ENCODE data around the gene CCR9.
A peak's percentile ranks its signal among the peaks of the same experiment; 100 is the strongest.
"Not testable (repeated sequence)": the region's sequence is repeated elsewhere in the genome, so short reads cannot be mapped to it uniquely, and the experiment has no call there.

The CCR9 gene, protein sequence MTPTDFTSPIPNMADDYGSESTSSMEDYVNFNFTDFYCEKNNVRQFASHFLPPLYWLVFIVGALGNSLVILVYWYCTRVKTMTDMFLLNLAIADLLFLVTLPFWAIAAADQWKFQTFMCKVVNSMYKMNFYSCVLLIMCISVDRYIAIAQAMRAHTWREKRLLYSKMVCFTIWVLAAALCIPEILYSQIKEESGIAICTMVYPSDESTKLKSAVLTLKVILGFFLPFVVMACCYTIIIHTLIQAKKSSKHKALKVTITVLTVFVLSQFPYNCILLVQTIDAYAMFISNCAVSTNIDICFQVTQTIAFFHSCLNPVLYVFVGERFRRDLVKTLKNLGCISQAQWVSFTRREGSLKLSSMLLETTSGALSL

DNA sequence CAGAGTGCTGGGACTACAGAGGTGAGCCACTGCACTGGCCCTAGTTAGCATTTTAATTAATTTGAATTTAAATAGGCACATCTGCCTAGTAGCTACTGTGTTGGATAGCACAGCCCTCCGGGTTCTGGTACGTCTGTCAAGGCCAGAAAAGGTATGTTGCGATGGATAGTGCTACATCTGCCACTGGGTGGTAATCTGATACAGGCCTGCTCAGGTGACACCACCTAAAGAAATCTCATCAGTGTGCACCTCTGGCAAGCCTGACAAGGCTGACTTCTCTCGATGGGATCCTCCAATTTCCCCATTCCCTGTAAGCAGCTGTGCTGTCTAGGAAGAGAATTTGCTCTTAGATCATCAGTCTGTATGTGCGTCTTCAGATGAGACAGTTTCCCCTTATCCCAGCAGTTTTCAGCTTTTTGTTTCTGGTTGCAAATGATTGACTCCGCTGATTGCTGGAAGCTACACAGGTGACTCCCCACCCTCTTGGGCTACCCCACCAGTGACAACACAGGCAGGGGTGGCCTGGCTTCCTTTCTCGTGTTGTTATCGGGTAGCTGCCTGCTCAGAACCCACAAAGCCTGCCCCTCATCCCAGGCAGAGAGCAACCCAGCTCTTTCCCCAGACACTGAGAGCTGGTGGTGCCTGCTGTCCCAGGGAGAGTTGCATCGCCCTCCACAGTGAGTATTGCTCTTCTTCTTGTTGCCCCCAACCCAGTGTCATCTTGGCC is at the start of gene CCR9:
CCR9 (plus strand) TSS at position 565 of the 727 bp plus-strand sequence. CDS start 8,391 bp downstream, outside the sequence.
- no peak within 1 kb of the TSS for H3K4me3 ChIP-seq (ENCODE audit: low read length)
- no peak for TF ChIP-seq ZNF274 (IDR thresholded peaks at IDR 0.05; ENCODE audit: low read depth, low read length)

DNA sequence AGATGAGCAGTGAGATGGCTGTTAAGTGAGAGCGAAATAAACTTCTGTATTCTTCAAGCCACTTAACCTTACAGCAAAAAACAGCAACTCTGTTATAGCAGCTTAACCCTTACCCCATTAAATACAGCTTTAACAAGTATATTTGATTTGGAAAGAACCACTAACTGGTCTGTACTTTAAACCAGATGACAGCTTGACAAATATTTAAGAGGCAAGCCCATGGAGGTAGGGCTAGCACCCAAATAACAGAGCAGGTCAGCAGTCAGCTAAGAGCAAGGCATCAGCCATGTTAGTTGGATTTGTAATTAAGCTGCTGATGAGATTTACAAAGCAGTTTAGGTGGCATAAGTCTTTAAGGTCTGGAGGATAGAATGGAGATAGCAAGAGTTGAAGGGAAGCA is 47.9 kb upstream of the CCR9 start:
- TF ChIP-seq ZNF274 (IDR thresholded peaks at IDR 0.05; ENCODE audit: low read depth, low read length) = no peak
- H3K4me3 ChIP-seq (ENCODE audit: low read length) = no peak overlapping the region

DNA sequence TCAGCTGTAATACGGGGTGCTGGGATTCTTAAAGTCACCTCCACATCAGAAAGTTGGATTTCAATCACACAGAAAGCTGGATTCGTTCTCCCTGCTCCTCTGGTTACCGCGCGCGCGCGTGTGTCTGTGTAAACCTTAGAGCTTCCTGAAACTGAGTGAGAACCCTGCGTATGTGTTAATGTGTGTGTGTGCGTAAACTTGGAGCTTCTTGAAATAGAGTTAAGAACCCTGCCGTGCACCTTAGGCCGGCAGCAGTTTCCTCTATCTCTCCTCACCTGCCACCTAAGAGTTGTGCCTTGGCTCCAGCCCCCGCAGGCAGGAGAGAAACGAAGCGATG is 45.0 kb upstream of the CCR9 start:
- no peak for TF ChIP-seq ZNF274 (IDR thresholded peaks at IDR 0.05; ENCODE audit: low read depth, low read length)
- peak overlapping the region; percentile 65 for H3K4me3 ChIP-seq (ENCODE audit: low read length)

DNA sequence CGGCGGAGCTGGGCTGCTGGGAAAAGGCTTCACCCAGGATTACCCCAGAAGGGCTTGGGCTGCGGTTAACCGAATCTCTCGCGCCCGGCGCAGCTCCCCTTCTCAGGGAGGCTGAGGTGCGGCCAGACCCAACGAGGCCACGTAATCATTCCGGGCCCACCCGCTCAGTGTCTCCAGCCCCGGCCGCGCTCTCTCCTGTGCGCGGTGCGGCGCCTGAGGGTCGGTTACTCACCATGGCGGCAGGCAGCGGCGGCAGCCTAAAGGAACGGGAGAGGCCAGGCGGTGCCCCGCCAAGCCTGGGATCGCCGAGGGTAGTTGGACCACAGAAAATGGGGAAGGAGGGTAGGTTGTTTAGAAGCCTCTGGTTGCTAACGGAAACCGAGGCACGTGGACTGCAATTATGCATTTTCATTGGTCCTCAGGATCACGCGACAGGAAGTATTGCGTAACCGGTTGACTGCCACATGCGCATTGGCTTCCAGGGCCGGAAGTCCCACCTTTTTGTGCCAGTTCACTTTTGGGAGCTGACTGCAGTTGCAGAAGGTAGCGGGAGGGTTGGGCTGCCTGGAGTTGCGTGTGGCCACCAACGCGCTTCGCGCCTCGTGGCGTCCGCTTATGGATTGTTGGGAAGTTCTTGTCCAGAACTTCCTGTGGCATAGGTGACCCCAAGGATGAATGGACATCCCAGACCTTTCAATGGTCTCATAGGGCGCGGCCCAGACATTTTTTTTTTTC is 44.4 kb upstream of the CCR9 start, which contains the start of gene LZTFL1:
LZTFL1 (minus strand) TSS at position 363 of the 735 bp plus-strand sequence; CDS start at position 235, 128 bp downstream.
- TF ChIP-seq ZNF274 (IDR thresholded peaks at IDR 0.05; ENCODE audit: low read depth, low read length) = no peak
- peak within 1 kb of the TSS; percentile 65 for H3K4me3 ChIP-seq (ENCODE audit: low read length)

DNA sequence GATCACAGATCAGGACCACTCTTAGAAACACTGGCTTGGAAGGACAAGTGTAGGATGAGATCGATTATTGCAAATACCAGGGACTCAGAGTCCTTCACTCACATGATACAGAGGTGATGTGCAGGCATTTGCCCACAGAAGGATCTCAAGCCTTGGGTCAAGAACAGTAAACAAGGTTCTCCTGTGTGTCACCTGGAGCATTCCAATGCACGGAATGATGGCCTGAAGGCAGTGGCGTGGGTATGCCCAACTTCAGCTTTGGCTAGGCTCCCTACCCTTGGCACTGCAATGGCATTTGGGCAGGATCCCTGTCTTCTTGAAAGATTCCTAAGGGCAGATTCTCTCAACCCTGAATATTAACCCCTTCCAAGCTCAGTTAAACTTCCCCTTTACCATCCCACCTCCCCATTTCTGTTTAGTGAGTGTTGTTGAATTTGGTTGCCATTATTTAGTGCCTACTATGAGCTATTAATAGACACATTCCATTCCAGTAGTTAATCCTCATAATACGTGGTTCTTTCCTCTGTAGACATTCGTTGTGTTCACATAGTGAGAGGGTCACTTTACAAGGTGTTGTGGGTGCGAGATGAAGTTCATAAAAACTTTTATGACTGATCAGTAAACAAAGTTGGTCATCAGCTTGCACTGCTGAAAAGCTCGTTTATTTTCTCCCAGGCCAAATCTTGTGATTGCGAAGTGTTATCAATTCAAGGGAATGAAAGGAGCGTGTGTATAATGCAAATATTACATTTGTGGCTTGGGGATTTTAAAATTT is 43.3 kb upstream of the CCR9 start:
- H3K4me3 ChIP-seq (ENCODE audit: low read length) = no peak overlapping the region
- TF ChIP-seq ZNF274 (IDR thresholded peaks at IDR 0.05; ENCODE audit: low read depth, low read length) = no peak

DNA sequence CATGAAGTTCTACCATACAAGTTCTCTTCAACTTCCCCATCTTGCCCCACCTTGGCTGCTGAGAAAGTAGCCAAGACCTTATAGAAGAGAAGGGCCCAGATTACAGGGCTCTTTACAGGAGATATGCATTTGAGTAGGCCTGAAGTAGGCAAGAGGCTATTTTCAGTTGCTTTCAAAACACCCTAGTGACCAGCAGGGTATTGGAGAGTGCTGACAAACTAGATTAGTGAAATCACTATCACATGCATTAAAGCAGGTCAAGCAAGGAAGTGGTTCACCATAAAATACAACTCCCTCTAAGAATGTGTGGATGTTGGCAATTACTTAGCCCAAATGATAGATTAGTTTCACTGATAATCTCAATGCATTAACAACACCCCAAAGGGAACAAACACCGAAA is 41.7 kb upstream of the CCR9 start:
- no peak overlapping the region for H3K4me3 ChIP-seq (ENCODE audit: low read length)
- TF ChIP-seq ZNF274 (IDR thresholded peaks at IDR 0.05; ENCODE audit: low read depth, low read length) = no peak

DNA sequence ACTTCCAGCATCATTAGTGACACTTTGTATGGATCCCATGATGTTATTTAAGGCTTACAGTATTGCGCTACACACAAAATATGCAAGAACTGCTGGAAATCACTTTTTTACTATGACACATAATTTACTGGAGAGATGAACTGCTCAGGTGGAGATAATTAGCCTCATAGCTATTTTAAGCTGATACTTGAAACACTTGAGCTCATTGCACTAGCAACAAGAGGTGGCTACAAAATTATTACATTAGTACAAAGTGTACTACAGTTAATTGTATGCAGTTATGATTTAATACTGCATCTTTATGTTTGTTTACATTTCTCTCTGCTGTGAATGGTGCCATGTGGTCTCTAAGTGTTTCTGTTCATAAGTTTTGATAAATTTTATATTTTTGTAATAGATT is 38.0 kb upstream of the CCR9 start:
- H3K4me3 ChIP-seq (ENCODE audit: low read length) = no peak overlapping the region
- TF ChIP-seq ZNF274 (IDR thresholded peaks at IDR 0.05; ENCODE audit: low read depth, low read length) = no peak

DNA sequence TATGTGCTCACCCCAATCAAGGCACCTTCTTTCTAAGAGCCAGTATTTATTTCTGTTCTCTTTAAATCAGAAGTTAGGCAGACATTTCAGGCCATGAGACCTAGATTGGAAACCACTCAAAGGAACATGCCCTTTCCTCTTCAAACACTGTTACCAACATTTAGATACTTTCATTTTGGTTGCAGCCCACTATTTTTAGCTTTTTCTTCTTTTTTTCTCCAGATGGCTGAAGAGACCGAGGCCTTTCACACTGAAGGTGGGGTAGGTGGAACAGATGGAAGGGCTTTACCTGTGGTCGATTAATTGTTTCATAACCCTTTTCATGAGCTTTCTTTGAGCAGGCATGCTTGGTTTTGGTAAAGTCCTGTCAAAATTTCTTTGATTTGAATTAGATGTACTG is 33.5 kb upstream of the CCR9 start:
- H3K4me3 ChIP-seq (ENCODE audit: low read length) = no peak overlapping the region
- no peak for TF ChIP-seq ZNF274 (IDR thresholded peaks at IDR 0.05; ENCODE audit: low read depth, low read length)

DNA sequence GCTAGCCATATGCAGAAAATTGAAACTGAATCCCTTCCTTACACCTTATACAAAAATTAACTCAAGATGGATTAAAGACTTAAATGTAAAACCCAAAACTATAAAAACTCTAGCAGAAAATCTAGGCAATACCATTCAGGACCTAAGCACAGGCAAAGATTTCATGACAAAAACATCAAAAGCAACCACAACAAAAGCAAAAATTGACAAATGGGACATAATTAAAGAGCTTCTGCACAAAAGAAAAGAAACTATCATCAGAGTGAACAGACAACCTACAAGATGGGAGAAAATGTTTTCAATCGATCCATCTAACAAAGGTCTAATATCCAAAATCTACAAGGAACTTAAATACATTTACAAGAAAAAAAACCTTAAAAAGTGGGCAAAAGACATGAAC is 30.0 kb upstream of the CCR9 start:
- not testable (repeated sequence) for H3K4me3 ChIP-seq (ENCODE audit: low read length)

DNA sequence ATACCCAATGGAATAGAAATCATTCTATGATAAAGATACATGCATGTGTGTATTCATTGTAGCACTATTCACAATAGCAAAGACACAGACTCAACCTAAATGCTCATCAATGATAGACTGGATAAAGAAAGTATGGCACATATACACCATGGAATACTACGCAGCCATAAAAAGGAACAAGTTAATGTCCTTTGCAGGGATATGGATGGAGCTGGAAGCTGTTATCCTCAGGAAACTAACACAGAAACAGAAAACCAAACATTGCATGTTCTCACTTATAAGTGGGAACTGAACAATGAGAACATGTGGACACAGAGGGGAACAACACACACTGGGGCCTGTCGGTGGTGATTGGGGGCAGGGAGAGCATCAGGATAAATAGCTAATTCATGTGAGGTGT is 29.3 kb upstream of the CCR9 start:
- not testable (repeated sequence) for H3K4me3 ChIP-seq (ENCODE audit: low read length)

DNA sequence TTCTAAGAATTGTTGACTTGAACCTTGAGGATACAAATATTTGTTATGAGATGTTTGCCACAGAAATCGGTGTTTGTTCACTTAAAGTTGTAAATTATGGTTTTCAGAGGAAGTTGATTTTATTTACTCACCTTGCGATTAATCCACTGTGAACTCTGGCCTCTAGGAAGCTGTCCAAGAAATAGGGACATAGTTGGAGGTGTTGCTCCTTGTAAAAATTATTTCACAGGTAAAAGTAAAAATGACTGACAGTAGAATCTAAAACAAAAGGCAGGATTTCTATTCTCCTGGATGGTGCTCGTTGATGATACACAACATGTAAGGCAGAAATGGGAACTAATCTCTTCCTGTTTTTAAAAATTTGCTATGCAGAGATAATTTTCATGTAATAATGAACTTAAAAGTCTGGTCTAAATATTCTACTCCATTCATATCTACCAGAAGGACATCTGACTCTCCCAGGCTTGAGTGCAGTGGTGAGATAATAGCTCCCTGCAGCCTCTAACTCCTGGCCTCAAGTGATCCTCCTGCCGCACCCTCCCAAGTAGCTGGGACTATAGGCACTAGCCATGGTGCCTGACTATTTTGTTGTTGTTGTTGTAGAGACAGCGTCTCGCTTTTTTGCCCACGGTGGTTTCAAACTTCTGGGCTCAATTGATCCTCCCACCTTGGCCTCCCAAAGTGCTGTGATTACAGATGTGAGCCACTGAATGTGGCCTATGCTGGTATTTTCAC is 27.4 kb upstream of the CCR9 start:
- no peak for TF ChIP-seq ZNF274 (IDR thresholded peaks at IDR 0.05; ENCODE audit: low read depth, low read length)
- H3K4me3 ChIP-seq (ENCODE audit: low read length) = no peak overlapping the region

DNA sequence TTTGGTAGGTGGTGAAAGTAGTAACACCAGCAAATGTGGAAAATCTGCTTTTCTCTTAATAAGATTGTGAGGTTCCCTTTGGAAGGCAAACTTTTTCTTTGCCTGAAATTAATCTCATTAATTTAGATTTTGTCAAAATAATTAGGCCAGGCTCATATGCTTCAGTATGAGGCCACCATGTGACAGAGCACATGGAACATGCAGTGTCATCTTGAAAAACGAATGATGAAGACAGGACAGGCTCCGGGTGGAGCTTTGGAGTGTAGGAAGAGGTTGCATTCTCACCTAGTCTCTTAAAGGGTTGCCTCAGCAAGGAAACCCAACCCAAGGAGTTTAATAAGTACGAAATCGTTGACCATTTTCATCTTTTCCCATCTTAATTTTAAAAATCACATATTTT is 25.9 kb upstream of the CCR9 start:
- no peak for TF ChIP-seq ZNF274 (IDR thresholded peaks at IDR 0.05; ENCODE audit: low read depth, low read length)
- H3K4me3 ChIP-seq (ENCODE audit: low read length) = no peak overlapping the region

DNA sequence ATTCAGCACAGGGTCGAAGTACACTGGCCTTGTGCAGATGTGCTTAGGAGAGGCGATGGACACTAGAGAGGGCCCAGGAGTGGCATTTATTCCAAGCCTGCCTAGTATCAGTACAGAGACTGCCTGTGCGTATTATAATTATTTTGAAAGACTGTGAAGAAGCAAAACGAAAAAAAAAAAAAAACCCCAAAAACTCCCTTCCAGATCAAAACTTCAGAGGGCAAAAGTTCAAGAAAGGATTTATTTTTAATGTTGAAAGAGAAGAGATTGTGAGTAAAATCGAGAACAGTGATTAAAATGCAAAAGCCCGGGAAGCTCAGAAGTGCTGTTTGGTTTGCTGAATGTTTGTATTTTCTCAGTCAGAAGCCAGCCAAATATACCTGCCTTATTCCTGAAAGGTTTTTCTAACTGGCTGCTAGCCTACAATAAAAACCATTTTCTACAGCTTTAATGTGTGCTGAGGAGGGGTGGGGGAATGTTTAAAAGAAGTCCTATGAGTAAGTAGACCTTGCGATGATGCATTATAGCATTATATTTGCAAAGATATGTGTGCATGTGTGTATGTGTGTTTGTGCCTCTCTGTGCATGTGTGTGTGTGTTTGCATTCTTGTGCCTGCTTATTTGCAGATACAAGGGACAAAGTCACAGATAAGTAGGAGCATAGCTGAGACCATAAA is 25.2 kb upstream of the CCR9 start:
- TF ChIP-seq ZNF274 (IDR thresholded peaks at IDR 0.05; ENCODE audit: low read depth, low read length) = no peak
- no peak overlapping the region for H3K4me3 ChIP-seq (ENCODE audit: low read length)
